GM19372 (cell line): Measurements from ENCODE around the gene GPC5.
"Not testable (repeated sequence)": the region's sequence is repeated elsewhere in the genome, so short reads cannot be mapped to it uniquely, and the experiment has no call there.

Experiments
- ATAC-seq: cut with Tn5 transposase; IDR thresholded peaks from one replicate; pipeline ENCODE4 v1.9.1; 2021; ENCODE audit warnings: mild to moderate bottlenecking, low read depth, moderate library complexity; ENCODE audit not compliant: unreplicated experiment

The GPC5 gene

DNA sequence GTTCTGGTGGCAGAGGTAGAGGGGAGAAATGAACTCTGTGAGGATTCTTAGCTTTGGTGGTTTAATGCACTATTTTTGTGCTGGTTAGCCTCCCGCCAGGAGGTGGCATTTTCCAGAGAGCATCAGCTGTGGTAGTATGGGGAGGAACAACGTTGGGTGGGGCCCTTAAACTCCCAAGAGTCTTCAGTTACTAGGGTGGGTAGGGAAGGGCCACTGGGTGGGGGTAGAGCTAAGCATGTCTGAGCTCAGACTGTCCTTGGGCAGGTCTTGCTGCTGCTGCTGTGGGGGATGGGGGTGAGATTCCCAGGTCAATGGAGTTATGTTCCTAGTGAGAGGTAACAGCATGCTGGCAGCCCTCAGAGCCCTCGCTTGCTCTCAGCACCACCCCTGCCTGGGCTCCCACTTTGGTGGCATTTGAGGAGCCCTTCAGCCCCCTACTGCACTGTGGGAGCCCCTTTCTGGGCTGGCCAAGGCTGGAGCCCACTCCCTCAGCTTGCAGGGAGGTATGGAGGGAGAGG lies 897.8 kb downstream of the GPC5 start:
- not testable (repeated sequence) for ATAC-seq

DNA sequence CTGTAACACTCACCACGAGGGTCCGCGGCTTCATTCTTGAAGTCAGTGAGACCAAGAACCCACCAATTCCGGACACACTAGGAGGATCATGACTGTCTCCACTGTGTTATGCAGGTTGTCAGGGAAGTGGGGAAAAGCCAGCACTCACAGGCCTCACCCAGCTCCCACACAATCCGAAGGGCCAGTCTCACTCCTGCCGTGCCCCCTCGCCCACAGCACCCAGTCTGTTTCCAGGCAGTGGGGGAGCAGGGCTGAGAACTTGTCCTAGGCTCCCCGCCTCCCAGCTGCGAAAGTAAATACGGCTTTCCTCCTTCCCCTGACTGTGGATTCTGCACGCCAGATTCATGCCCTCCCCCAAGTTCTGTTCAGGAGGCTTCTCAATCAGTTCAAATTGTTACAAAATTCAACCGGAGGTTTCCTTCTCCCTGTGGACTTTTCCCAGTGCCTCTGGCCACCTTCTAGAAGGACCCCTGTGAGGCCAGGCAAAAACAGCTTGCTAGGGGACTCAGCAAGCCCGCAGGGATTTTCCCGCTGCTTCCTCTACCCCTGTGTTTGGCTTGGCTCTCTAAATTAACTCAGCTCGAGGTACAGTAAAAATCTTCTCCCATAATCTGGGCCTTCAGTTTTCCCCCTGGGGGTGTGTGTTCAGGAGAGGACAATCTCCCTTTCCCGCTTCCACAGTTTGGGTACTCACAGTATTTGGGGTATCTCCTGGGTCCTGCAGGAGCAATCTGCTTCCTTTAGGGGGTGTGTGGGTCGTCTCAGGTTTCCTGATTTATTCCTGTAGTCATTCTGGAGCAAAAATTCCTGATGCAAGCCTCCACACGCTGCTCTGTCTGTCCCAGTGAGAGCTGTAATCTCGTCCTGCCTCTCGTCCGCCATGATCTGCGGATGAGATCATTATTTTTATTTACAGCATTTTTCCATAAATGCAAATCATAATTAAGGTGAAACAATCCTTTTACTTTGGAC lies 899.8 kb downstream of the GPC5 start:
- no peak for ATAC-seq

DNA sequence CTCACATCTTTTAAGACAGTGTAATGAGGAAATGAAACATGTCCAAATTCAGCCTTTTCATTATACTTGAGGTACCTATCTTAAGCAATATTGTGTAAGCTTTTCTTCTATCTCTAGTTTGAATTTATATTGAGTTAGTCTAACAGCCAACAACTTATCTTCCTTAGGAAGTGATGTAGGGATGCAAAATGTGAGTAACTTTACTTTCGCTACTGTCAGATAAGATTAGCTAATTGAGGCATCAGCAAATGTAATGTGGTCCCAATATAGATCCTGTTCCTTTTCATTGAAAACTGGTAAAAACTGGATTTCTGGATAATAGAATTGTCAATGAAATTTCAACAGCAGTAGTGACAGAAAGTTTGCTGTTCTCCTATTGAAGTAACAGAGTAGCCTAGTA lies 902.2 kb downstream of the GPC5 start:
- ATAC-seq = no peak

DNA sequence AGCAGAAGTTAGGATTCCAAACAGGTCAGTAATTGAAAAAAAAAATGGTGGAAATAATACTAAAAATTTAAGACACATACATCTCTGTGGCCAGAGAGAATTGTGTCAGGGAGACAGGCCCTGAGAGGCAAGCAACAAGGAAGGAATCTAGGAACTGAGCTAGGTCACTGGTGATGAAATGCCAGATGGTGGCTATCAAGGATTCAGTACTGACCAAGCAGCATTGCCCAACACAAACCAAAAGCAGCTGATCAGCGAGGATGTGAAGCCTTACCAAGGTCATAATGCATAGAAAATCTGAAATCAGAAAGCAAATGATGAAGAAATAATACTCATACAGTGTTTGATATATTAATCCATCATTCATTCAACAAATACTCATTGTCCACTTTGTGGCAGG lies 905.0 kb downstream of the GPC5 start:
- ATAC-seq = no peak

DNA sequence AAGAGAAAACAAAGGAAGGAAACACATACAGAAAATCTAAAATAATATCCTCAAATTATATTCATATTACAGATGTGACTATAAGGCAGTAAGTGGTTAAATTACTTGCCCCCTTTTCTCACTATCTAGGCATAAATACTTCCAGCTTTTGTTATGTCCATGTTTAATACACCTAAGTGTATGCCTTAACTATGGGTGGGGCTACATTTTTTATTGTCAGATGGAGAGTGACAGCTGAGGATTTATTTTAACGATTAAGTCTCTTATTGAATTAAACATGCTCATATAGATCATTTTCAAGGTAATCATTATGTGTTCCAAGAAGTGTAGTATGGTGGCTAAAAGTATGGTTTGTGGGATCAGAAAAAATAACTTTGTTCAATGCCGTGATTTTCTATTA lies 909.3 kb downstream of the GPC5 start:
- no peak for ATAC-seq

DNA sequence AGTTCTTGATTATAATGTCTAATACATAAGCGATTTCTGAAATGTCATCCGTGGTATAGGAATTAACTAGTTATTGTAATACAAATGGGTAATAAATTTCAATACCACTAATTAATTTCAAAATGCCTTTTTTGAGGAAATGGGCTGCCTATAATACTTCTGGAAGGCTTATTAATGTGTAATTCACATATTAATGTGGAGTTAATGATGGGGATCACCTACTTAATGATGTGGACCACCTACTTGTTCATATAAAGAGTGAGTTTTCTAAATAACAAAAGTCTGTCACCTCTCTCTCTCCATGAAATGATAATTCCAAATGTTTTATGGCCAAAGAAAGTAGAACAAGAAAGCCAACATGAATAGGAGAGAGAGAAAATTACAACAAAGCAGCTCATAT lies 914.4 kb downstream of the GPC5 start:
- no peak for ATAC-seq

DNA sequence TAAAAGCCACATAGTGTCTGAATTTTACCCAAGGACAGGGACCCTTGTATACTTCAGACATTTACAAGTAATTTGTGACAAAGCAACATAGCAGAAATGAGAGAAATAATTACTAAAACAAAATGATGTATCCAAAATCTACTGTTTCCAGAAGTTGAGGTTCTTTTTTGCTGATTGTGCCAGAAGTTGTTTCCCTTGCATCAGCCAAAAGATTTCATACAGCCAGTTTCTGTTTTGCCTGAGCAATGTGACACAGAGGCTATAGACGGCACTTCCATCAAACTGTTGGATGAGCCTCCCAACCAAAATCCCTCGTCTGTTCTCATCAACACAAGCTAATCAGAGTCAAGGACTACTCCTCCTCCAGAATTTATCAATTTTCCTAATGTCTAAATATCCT lies 915.0 kb downstream of the GPC5 start:
- ATAC-seq = no peak

DNA sequence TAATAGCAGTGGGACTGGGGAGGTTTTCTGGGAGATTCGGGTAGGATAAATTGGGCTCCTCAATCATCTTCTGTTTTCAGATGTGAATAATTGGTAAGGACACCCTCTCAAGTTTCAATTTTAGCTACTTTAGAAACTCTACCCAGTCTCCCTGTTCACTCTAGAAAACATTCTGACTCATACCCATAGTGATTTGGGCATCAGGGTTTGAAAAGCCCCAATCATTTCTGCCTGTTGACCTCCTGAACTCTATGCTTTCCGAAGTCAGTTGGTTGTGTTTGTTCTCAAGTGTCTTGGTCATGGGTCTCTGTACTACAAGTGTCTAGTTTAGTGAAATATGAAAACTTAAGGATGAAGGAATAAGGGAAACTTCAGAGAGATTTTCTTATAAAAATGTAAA lies 916.8 kb downstream of the GPC5 start:
- no peak for ATAC-seq

DNA sequence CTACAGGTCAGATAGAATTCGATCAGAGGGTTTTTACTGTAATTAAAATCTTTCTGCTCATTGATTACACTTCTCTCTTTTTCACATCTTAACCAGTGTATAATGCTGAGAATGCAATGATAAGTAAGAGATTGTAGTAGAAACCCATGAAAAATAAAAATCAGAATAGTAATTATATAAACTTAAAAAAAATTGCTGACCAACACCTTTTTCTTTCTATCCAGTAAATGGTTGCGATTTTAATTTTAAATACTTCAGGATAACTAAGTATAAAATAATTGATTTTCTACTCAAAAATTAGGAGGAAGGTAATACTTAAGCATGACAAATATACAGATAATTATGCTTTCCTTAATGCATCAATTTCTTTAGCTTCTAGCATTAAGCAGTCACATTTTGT lies 917.6 kb downstream of the GPC5 start:
- ATAC-seq = no peak

DNA sequence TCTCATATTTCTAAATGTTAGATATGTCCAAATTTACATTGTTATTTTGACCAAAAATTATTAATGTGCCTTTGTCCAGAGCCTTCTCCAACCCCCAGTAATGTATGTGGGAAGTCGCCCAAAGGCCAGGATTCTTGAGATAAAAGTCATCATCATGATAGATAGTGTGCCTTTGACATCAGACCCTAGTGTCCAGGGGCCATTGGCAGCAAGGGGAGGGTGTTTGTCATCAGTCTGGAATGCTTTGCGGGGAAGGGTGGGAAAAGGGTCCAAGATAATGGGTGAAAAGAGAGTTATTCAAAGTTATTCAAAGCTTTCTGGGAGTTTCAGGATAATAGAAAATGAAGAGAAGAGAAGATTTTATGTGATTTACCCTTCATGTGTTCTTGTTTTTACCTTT lies 918.6 kb downstream of the GPC5 start:
- no peak for ATAC-seq

DNA sequence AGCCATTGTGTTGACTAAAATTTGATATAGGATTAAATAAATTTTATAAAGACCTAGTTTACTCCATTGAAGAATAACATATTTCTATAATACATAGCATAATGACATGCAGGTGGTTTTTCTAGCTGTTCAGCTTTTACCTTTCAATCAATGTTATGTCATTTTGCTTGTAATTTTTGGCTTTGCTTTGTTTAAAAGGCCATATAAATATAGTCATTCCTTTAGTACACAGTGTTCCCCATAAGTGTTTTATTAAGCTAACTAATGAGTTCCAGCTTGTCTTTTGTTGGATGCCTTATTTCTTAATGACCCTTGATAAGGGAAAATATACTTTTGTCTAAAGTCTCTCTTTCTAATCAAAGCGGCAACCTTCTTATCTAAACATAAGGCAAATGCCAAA lies 921.9 kb downstream of the GPC5 start:
- ATAC-seq = no peak

DNA sequence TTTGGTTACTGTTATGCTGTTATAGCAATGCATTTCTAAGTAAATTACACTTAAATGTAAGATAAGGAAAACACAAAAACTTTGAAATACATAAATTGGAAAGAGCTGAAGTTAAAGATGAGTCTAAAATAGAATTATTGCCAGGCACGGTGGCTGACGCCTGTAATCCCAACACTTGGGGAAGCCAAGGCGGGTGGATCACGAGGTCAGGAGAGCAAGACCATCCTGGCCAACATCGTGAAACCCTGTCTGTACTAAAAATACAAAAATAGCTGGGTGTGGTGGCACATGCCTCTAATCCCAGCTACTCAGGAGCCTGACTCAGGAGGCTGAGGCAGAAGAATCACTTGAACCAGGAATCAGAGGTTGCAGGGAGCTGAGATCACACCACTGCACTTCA lies 922.8 kb downstream of the GPC5 start:
- ATAC-seq = no peak

DNA sequence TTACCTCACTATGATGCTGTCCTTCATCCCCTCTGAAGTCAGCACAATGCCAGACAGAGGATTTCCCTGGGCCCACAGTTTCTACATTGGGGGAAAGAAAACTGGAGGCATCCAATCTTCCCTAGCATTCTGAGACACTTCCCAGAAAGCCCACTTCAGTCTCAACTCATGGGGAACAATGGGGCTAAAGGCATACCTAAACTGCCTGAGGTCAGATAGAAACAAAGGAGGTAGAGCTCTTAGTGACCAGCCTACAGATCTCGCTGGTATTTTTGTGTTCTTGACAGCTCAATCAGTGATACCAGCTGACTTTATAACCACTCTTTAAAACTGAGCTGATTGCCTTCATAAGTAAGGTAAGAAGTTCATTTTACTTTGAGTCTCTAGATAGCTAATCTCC lies 947.2 kb downstream of the GPC5 start:
- ATAC-seq = no peak

DNA sequence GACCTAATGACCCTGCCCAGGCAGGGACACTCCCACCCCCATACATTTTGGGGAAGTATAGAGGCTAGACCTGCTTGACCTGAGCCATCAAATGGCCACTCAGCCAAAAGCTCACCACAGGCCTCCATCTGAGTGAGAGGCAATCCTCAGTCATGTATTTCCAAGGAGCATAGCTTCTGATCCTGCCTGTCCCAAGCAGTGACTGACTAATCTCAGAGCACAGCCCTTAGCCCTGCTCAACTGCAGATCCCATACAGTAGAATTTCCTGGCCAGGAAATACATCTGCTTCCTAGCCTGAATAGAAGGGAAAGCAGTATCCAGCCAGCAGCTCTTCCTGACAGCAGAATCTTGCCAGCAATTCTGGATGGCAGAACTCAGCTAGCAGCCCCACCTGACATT lies 947.6 kb downstream of the GPC5 start:
- no peak for ATAC-seq

DNA sequence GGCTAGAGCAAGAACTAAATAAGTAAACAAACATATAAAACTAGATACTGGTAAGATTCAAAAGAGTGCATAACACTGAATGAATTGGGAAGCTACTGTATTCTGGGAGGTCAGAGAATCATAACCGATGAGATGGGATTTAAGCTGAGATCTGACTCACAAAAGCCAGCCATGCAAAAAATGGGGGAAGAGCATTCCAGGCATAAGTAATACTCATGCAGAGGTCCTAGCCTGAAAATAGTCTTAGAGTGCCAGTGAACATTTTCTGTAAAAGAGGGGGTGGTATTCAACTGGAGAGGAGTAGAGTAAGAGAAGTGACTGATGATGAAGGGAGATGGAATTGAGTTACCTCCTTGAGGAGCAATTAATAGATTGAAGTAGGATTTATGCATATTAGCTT lies 956.2 kb downstream of the GPC5 start:
- ATAC-seq = no peak

DNA sequence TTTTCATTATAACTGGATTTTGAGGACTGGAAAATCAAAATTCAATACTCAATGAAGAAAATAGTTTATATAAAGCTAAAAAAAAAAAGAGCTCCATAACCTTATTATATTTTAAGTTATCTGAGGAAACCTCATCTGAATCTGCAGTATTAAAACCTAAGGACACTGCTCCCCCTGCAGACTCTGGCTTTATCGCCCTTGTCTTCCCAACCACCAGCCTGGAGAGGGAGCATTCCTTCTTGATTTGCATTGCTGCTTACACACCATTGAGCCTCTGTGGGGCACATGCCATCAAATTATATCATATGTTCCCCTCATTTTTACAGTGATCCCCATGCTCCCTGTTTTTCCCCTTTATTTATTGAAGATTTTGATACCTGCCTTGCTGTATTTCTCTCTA lies 956.8 kb downstream of the GPC5 start:
- no peak for ATAC-seq

DNA sequence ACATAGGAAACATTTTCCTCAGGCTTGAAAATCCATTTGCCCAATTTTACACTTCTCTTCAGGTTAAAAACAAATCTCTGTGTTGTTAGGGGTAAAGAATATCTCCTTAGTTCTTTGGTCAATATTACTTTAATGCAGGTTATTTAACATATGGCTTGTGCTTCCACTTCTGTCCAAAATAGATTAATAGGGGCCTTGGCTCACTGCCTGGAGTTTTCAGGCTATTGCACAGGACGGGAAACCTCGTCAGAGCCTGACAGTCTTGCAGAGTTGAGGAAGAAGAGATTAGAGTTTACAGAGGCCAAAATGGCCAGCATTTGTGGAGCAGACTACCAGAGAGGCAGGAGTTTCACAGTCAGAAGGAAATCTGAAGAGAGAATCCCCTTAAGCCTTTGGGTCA lies 964.3 kb downstream of the GPC5 start:
- ATAC-seq = no peak

DNA sequence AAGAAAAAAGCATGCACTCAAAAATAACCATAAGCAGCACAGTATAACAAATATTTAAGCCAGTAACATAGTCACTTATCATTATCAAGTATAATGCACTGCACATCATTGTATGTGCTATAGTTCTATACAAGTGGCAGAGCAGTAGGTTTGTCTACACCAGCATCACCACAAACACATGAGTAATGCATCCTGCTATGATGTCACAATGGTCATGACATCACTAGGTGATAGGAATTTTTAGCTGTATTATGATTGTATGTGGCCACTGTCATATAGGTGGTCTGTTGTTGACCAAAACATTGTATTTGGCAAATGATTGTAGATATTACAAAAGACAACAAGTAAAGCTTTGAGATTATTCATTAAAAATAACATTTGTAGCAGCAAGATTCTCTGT lies 967.5 kb downstream of the GPC5 start:
- ATAC-seq = no peak

DNA sequence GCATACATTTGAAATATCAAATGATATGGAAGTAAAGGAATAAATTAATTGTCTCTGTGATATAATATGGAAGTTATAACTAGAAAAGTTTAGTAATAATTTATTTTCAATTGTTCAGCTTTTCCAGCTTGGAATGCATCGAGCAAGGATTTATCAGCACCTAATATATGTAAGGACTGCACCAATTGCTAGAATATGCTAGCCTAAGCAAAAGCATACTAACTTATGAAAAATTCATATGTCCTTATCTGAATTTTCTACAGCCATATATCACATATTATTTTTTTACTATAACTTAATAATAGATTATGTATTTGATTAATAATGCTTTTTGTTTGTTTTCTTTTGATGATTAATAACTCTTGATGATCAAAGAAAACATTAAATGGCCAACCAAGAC lies 979.0 kb downstream of the GPC5 start:
- ATAC-seq = no peak

DNA sequence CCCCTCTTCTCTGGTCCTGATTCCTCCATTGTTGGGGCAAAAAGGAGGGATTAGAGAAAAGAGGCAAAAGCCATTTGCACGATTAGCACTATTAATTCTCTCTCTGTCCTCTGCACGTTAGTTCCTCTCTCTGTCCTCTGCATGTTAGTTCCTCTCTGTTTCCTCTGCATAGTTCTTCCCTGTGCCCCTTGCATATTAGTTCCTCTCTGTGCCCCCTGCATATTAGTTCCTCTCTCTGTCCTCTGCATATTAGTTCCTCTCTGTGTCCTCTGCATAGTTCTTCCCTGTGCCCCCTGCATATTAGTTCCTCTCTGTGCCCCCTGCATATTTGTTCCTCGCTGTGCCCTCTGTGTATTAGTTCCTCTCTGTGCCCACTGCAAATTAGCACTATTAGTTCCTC lies 981.0 kb downstream of the GPC5 start:
- no peak for ATAC-seq

DNA sequence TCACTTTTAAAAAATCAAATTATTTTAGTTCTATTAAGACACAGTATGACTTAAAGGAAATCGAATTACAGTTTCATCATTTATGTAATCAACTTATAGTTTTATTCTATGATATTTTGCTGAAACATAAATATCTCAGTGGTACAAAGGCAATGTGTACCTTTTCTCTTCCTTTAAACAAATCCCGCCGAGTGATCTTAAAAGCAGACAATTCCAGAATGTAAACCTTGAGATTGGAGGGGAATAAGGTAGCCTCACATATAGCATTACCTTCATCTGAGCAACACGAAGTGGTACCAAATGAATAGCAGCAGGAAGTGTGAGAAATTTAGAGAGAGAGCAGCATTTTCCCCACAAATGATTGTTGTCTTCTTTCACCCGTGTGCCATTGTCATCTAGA lies 986.0 kb downstream of the GPC5 start:
- no peak for ATAC-seq

DNA sequence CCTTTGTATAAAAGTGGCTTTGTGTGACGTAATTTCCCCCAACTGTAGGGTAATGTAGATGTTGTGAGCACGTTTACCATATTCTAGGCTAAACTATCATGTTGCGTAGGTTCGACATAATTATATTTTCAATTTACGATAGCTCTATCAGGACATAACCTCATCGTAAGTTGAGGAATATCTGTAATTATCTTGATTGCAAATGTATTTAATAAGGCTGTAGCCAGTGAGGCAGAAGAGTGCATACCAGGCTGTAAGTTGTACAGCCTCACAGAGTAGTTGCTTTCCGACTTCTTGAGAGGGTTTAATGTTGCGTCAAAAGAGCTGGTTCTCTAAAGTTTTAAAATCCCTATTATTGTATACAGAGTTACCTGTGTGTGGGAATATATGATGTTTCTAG lies 988.8 kb downstream of the GPC5 start:
- ATAC-seq = no peak
